HepG2 (cell line): ENCODE results near the gene MC1R.

Source experiments
- BRD4 ChIP-seq: sonication (generic); formaldehyde crosslinking; IDR thresholded peaks from 2 replicates; pipeline ENCODE4 v1.4.0; 2020; ENCODE audit warnings: missing genetic modification reagents
- CTCF ChIP-seq: sonication (generic); formaldehyde crosslinking; IDR thresholded peaks from 2 replicates; pipeline ENCODE4 v1.5.0; 2020; ENCODE audit warnings: mild to moderate bottlenecking, missing genetic modification reagents, moderate library complexity
- EZH2 ChIP-seq: conservative IDR thresholded peaks from 2 replicates; pipeline ENCODE4 v1.6.1; 2012; ENCODE audit warnings: mild to moderate bottlenecking, low read depth, low read length, moderate library complexity
- KMT2A ChIP-seq: sonication (generic); formaldehyde crosslinking; IDR thresholded peaks from 2 replicates; pipeline ENCODE4 v1.4.0; 2020; ENCODE audit warnings: missing genetic modification reagents
- MED13 ChIP-seq: sonication (generic); formaldehyde crosslinking; IDR thresholded peaks from 2 replicates; pipeline ENCODE4 v1.5.0; 2020; ENCODE audit warnings: missing genetic modification reagents
- RFXAP ChIP-seq: sonication (generic); formaldehyde crosslinking; IDR thresholded peaks from 2 replicates; pipeline ENCODE4 v1.4.0; 2020; ENCODE audit warnings: missing genetic modification reagents, borderline replicate concordance
- ZBTB49 ChIP-seq: sonication (generic); formaldehyde crosslinking; IDR thresholded peaks from 2 replicates; pipeline ENCODE4 v1.4.0; 2020; ENCODE audit warnings: missing genetic modification reagents, borderline replicate concordance
- ZNF142 ChIP-seq: sonication (generic); formaldehyde crosslinking; IDR thresholded peaks from 2 replicates; pipeline ENCODE4 v1.4.0; 2020; ENCODE audit warnings: missing genetic modification reagents
- ZNF282 ChIP-seq: fragments of 450-650 bp; IDR thresholded peaks from 2 replicates; pipeline ENCODE4 v1.6.1; 2018; ENCODE audit not compliant: partially characterized antibody
- ZZZ3 ChIP-seq: sonication (generic); formaldehyde crosslinking; IDR thresholded peaks from 2 replicates; pipeline ENCODE4 v1.4.0; 2020; ENCODE audit warnings: missing genetic modification reagents, mild to moderate bottlenecking, borderline replicate concordance

GRCh38 chr16:89936508-89936907 is 17.8 kb downstream of the MC1R start:
- TF ChIP-seq RFXAP: no peak
- TF ChIP-seq CTCF: no peak
- TF ChIP-seq MED13 (CRISPR knock-in tag): no peak
- no peak for TF ChIP-seq ZZZ3
- TF ChIP-seq BRD4: no peak
- no peak for TF ChIP-seq EZH2
- TF ChIP-seq KMT2A (CRISPR knock-in tag): no peak
- TF ChIP-seq ZNF142 (CRISPR knock-in tag): no peak
- TF ChIP-seq ZNF282: no peak
- no peak for TF ChIP-seq ZBTB49 (CRISPR knock-in tag)
